ENCODE measurements around the gene LRRC23. TPM values are rescaled to one million over a fixed set of nuclear protein-coding genes. Genes with fewer than 3 reads are reported as not detected.

Gene LRRC23
- total and polyA plus RNA-seq, 9 of the 15 experiments (the other 6 are each of a cell fraction or from before 2014, with no cell fraction given) = 2.2 to 7.0 (median 3.0) TPM

DNA sequence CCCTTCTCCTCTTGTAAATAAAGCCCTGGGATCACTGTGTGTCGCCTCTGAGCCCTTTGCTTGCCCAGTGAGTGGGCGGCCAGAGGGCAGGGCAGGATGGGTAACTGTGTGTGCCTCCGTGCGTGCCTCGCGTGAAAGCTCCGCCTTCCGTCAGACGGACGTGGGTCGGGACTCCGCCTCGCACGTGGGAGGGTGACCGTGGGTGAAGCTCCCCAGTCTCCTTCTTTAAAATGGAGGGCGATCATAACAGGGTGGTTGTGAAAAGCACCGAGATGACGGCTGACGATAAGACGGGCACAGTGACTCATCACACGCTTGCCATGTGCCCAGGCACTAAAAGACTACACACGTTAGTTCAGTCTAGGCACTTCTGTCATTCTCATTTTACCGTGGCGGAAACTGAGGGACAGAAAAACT is 56.7 kb downstream of the LRRC23 start (continued):
- TF ChIP-seq MYC (IDR thresholded peaks at IDR 0.05; ENCODE audit: low read depth, low read length) (peak; percentile 16; the same call in 1 of the 2 replicates), MYC (CRISPR knock-in tag; IDR thresholded peaks at IDR 0.05; ENCODE audit: borderline replicate concordance, low read depth) (0 out of 2 replicates have a peak, but pooled peaks have one; percentile 42), NR4A1 (CRISPR knock-in tag; IDR thresholded peaks at IDR 0.05) (no peak), NR4A1 (tag; IDR thresholded peaks at IDR 0.05) (peak; percentile 27; the same call in 1 of the 2 replicates), ATF7 (IDR thresholded peaks at IDR 0.05) (no peak), GABPA (tag; conservative IDR thresholded peaks at IDR 0.05; ENCODE audit: low read depth) (no peak), CBX3 (IDR thresholded peaks at IDR 0.05; ENCODE audit: borderline replicate concordance in 1 of 2, low read length in 2 of 2) (peak in 1 of 2 experiments; percentile 17; a peak in 1 of 3 replicates), CHD7 (IDR thresholded peaks at IDR 0.05; ENCODE audit: low read depth, low read length) (no peak), HNRNPL (IDR thresholded peaks at IDR 0.05; ENCODE audit: low read depth, low read length) (0 out of 2 replicates have a peak, but pooled peaks have one; percentile 26), ZBTB34 (CRISPR knock-in tag; IDR thresholded peaks at IDR 0.05) (no peak), PTBP1 (IDR thresholded peaks at IDR 0.05; ENCODE audit: low read depth, low read length) (no peak), ZBTB8A (IDR thresholded peaks at IDR 0.05; ENCODE audit: partially characterized antibody) (no peak), NFE2 (IDR thresholded peaks at IDR 0.05; ENCODE audit: low read depth) (peak; percentile 56; the same call in 1 of the 2 replicates), CREM (IDR thresholded peaks at IDR 0.05; ENCODE audit: low read depth) (peak; percentile 45), POLR2G (IDR thresholded peaks at IDR 0.05; ENCODE audit: low read depth, low read length) (peak; percentile 62; the same call in 1 of the 2 replicates)
- TF ChIP-seq, protein P1, sequence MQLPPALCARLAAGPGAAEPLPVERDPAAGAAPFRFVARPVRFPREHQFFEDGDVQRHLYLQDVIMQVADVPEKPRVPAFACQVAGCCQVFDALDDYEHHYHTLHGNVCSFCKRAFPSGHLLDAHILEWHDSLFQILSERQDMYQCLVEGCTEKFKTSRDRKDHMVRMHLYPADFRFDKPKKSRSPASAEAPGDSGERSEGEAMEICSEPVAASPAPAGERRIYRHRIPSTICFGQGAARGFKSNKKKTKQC (CRISPR knock-in tag; IDR thresholded peaks at IDR 0.05) = 0 out of 2 replicates have a peak, but pooled peaks have one; percentile 13
